HepG2 (cell line): ENCODE measurements around the gene CCDC183. TPM values are rescaled to one million over a fixed set of nuclear protein-coding genes. Genes with fewer than 3 reads are reported as not detected.

Source experiments
- ATAC-seq: fragments of 200-7000 bp; cut with Tn5 transposase; 3 replicates; pipeline ENCODE4 v1.9.1; 2020; ENCODE audit warnings: mild to moderate bottlenecking, moderate library complexity
- BruUV-seq: library from RNA; stranded (reverse); fragments of 400-500 nt; replicated peaks from 2 replicates; lab custom pipeline; 2021; lab: Mats Ljungman, UMichigan
- CTCF ChIA-PET: fragments of 300-600 bp; formaldehyde crosslinking; extraction: SDS; loops from one replicate; lab custom pipeline; 2021; ENCODE audit warnings: low total read pairs, inconsistent platforms, low intra/inter-chr PET ratio; lab: Yijun Ruan, JAX
- POLR2A ChIA-PET: fragments of 350-600 bp; sonication (Branson Sonifier 250); formaldehyde crosslinking; loops from one replicate; lab custom pipeline; 2020; ENCODE audit warnings: antibody characterized with exemption, inconsistent platforms; lab: Yijun Ruan, JAX
- DNase-seq: peaks from one replicate; pipeline ENCODE4 v3.0.0-alpha.2; 2015; ENCODE audit warnings: low spot score
- FAIRE-seq: peaks from 3 replicates; lab custom pipeline; 2011; peaks lifted over from hg19 to GRCh38; lab: Jason Lieb, UNC
- H2AFZ ChIP-seq: one replicate; pipeline ENCODE4 v1.6.1; 2011; ENCODE audit warnings: low read length, inconsistent platforms
- H3K27ac ChIP-seq: fragments of 300-600 bp; 3 replicates; pipeline ENCODE4 v1.8.0; 2011; ENCODE audit warnings: mixed run types, mild to moderate bottlenecking, mixed read lengths, low read length, inconsistent platforms; ENCODE audit not compliant: insufficient read depth; ENCODE audit errors: extremely low read length
- H3K27me3 ChIP-seq, 2 experiments: fragments of 200-600 bp in 1 of 2; 2 replicates in 1 of 2; 3 replicates in 1 of 2; pipeline versions ENCODE4 v1.6.0 to v1.8.0; 2011; ENCODE audit warnings: low read length in 2 of 2, mild to moderate bottlenecking in 2 of 2, moderate library complexity in 2 of 2, inconsistent platforms in 1 of 2; ENCODE audit not compliant: insufficient read depth in 2 of 2, control insufficient read depth in 1 of 2
- H3K36me3 ChIP-seq, 2 experiments: fragments of 200-600 bp in 1 of 2; replicated peaks in 1 of 2; 2 replicates in 1 of 2; 3 replicates in 1 of 2; pipeline versions ENCODE4 v1.5.1 to v1.8.0; 2011; ENCODE audit warnings: low read length in 2 of 2, inconsistent platforms in 1 of 2; ENCODE audit not compliant: insufficient read depth in 2 of 2, control insufficient read depth in 1 of 2
- H3K4me1 ChIP-seq: 2 replicates; pipeline ENCODE4 v1.5.1; 2012; ENCODE audit warnings: low read length, inconsistent platforms; ENCODE audit not compliant: insufficient read depth
- H3K4me2 ChIP-seq: 2 replicates; pipeline ENCODE4 v1.6.0; 2011; ENCODE audit warnings: low read depth, low read length, inconsistent platforms
- H3K4me3 ChIP-seq, 3 experiments: fragments of 200-600 bp in 1 of 3; sonication (generic), shearing (Covaris generic) in 1 of 3; replicated peaks in 1 of 3; 2 replicates each; pipeline ENCODE4 v1.5.1; 2011 to 2016; ENCODE audit warnings: low read length in 3 of 3, inconsistent platforms in 2 of 3, low read depth in 2 of 3, mild to moderate bottlenecking in 2 of 3, control low read depth in 1 of 3, mixed read lengths in 1 of 3; ENCODE audit not compliant: insufficient read depth in 1 of 3
- H3K79me2 ChIP-seq: one replicate; pipeline ENCODE4 v1.6.1; 2011; ENCODE audit warnings: low read length, inconsistent platforms; ENCODE audit not compliant: insufficient read depth
- H3K9ac ChIP-seq: 2 replicates; pipeline ENCODE4 v1.6.0; 2011; ENCODE audit warnings: mild to moderate bottlenecking, low read depth, low read length, inconsistent platforms; ENCODE audit not compliant: insufficient read depth
- H3K9me3 ChIP-seq: 2 replicates; pipeline ENCODE4 v1.5.1; 2012; ENCODE audit warnings: mild to moderate bottlenecking, low read length
- H4K20me1 ChIP-seq: 2 replicates; pipeline ENCODE4 v1.6.0; 2011; ENCODE audit warnings: inconsistent platforms, mild to moderate bottlenecking, low read length, moderate library complexity; ENCODE audit not compliant: insufficient read depth
- AGO1 ChIP-seq: fragments of 200-400 bp; formaldehyde crosslinking; IDR thresholded peaks from 2 replicates; pipeline ENCODE4 v1.6.1; 2017; ENCODE audit warnings: mild to moderate bottlenecking, low read depth, low read length, moderate library complexity; ENCODE audit not compliant: poor library complexity, severe bottlenecking
- AGO2 ChIP-seq: fragments of 200-400 bp; formaldehyde crosslinking; optimal IDR thresholded peaks from 2 replicates; pipeline ENCODE3; 2017; ENCODE audit warnings: mild to moderate bottlenecking, low read depth, low read length, moderate library complexity
- AKAP8 ChIP-seq: sonication (generic); formaldehyde crosslinking; IDR thresholded peaks from 2 replicates; pipeline ENCODE4 v1.5.1; 2020; ENCODE audit warnings: mild to moderate bottlenecking, missing genetic modification reagents
- ETV5 ChIP-seq: IDR thresholded peaks from 2 replicates; pipeline ENCODE4 v1.6.1; 2018; ENCODE audit warnings: missing biosample characterization, missing genetic modification reagents, inconsistent platforms, borderline replicate concordance
- HOXA3 ChIP-seq: sonication (generic); formaldehyde crosslinking; IDR thresholded peaks from 2 replicates; pipeline ENCODE4 v1.5.0; 2020; ENCODE audit warnings: missing genetic modification reagents
- NR1H2 ChIP-seq: sonication (generic); formaldehyde crosslinking; IDR thresholded peaks from 2 replicates; pipeline ENCODE4 v1.8.1; 2022; ENCODE audit warnings: low read depth, missing genetic modification reagents, borderline replicate concordance
- RBFOX2 ChIP-seq: fragments of 200-400 bp; formaldehyde crosslinking; IDR thresholded peaks from 2 replicates; pipeline ENCODE4 v1.6.1; 2017; ENCODE audit warnings: low read depth, mild to moderate bottlenecking, low read length
- ZBTB38 ChIP-seq: sonication (generic); formaldehyde crosslinking; IDR thresholded peaks from 2 replicates; pipeline ENCODE4 v1.5.1; 2020; ENCODE audit warnings: mild to moderate bottlenecking, missing genetic modification reagents
- ZC3H13 ChIP-seq: sonication (generic); formaldehyde crosslinking; IDR thresholded peaks from 2 replicates; pipeline ENCODE4 v1.8.1; 2023; ENCODE audit warnings: mild to moderate bottlenecking, missing genetic modification reagents, moderate library complexity
- ZC3H4 ChIP-seq: sonication (generic); formaldehyde crosslinking; IDR thresholded peaks from 2 replicates; pipeline ENCODE4 v1.4.0; 2020; ENCODE audit warnings: missing genetic modification reagents, borderline replicate concordance
- ZFAT ChIP-seq: sonication (generic); formaldehyde crosslinking; conservative IDR thresholded peaks from 2 replicates; pipeline ENCODE4 v1.8.1; 2023; ENCODE audit warnings: missing genetic modification reagents, inconsistent platforms
- ZNF326 ChIP-seq: sonication (generic); formaldehyde crosslinking; IDR thresholded peaks from 2 replicates; pipeline ENCODE4 v1.4.0; 2020; ENCODE audit warnings: missing genetic modification reagents, borderline replicate concordance
- ZNF354B ChIP-seq: sonication (generic); formaldehyde crosslinking; IDR thresholded peaks from 2 replicates; pipeline ENCODE4 v1.8.0; 2022; ENCODE audit warnings: mild to moderate bottlenecking, missing genetic modification reagents
- WGBS: methylation state at CpG from one replicate; pipeline ENCODE4 v1.1.6; 2017; ENCODE audit warnings: low lambda C conversion rate; 5-methylcytosine and 5-hydroxymethylcytosine counted together
- in situ Hi-C: cut with HindIII; loops from 2 replicates; pipeline ENCODE4 v1.10.0; 2017; ENCODE audit warnings: low pct_unique_long_range_greater_than_20kb; ENCODE audit not compliant: extremely low pct_ligation_motif_present
- intact Hi-C: fragments of 100-400 bp; cut with micrococcal nuclease; formaldehyde crosslinking; loops from one replicate; pipeline ENCODE4 v1.10.0; 2022; ENCODE audit not compliant: unreplicated experiment
- polyA plus RNA-seq, 8 experiments: library from polyadenylated mRNA; depleted of rRNA in 3 of 8; stranded (reverse) in 7 of 8; unstranded in 1 of 8; fragments of >200 nt; fragmentation: Illumina TruSeq in 4 of 8; extraction: Trizol in 4 of 8; gene quantifications; 2 replicates each; pipeline versions ENCODE4 v1.2.1 to v1.2.3, GENCODE V29; 2011 to 2016; ENCODE audit warnings: low read depth in 4 of 8, missing spikeins in 1 of 8, mixed read lengths in 1 of 8; ENCODE audit not compliant: insufficient read depth in 1 of 8
- total RNA-seq, 5 experiments: library from RNA; depleted of rRNA; stranded (reverse); fragments of >200 nt; fragmentation: Illumina TruSeq; extraction: Trizol; gene quantifications; 2 replicates each; pipeline ENCODE4 v1.2.3, GENCODE V29; 2016; ENCODE audit warnings: low read depth in 1 of 5
- TF ChIP-seq, protein P1 (sequence below): sonication (generic); formaldehyde crosslinking; IDR thresholded peaks from 2 replicates; pipeline ENCODE4 v1.5.1; 2020; ENCODE audit warnings: mild to moderate bottlenecking, missing genetic modification reagents, moderate library complexity
- TF ChIP-seq, protein P2 (sequence below): sonication (generic); formaldehyde crosslinking; IDR thresholded peaks from 2 replicates; pipeline ENCODE4 v1.4.0; 2020; ENCODE audit warnings: missing genetic modification reagents

The CCDC183 gene
- total and polyA plus RNA-seq, 2 of the 13 experiments (the other 11 are each of a cell fraction or from before 2014, with no cell fraction given), result 5.0 to 66.4 TPM

DNA sequence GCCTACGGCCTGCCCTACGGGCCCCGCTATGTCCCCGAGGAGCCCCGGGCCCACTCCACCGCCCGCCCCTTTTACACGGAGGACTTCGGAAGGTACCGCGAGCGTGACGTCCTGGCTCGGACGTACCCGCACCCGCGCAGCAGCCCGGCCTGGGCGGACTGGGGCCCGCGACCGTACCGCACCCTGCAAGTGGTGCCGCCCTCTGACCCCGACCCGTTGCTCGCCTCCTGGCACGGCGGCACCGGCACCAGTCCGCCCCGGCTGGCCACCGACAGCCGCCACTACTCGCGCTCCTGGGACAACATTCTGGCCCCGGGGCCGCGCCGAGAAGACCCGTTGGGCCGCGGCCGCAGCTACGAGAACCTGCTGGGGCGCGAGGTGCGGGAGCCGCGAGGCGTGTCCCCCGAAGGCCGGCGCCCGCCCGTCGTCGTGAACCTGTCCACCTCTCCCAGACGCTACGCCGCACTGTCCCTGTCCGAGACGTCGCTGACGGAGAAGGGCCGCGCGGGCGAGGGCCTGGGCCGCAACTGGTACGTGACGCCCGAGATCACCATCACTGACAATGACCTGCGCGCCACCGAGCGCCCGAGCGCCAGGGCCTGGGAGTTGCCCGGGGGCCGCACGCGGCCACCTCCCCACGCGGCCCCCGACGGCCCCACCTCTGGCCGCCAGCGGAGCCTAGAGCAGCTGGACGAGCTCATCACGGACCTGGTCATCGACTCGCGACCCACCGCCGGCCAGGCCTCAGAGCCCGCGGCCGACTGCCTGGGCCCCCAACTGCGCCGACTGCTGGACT is 49.5 kb downstream of the CCDC183 start:
- Histone ChIP-seq H3K4me3 (no peak overlapping the region), H2AFZ (no peak overlapping the region), H3K9ac (no peak overlapping the region), H3K27ac (no peak overlapping the region), H3K36me3 (peaks cover 3 to 10% of the 10 kb centered on the region in 2 experiments)
- BruUV-seq, result no TSS peak
- intact Hi-C loops, result loop anchor here (5.0 kb wide), 2 partner anchors 37 to 58 kb away; no protein-coding TSS in a partner anchor
- in situ Hi-C loops, result loop anchor here (10.0 kb wide), 1 partner anchor 189 kb away; the partner anchor contains the start of gene FUT7
- DNase-seq (no peak), FAIRE-seq (no peak)
- WGBS, result 98% methylated on average over 102 of the region's 102 CpGs
- TF ChIP-seq AKAP8 (CRISPR knock-in tag) (peak; percentile 94), ZC3H4 (CRISPR knock-in tag) (no peak), ZNF326 (CRISPR knock-in tag) (0 out of 2 replicates have a peak, but pooled peaks have one; percentile 43), AGO2 (peak; percentile 69), ZFAT (no peak), ETV5 (CRISPR knock-in tag) (no peak), ZBTB38 (CRISPR knock-in tag) (peak; percentile 85), RBFOX2 (peak; percentile 68), HOXA3 (CRISPR knock-in tag) (peak; percentile 32; the same call in 1 of the 2 replicates), AGO1 (peak; percentile 88), ZNF354B (CRISPR knock-in tag) (no peak), NR1H2 (CRISPR knock-in tag) (no peak), ZC3H13 (CRISPR knock-in tag) (peak; percentile 68)
- TF ChIP-seq, protein P1, sequence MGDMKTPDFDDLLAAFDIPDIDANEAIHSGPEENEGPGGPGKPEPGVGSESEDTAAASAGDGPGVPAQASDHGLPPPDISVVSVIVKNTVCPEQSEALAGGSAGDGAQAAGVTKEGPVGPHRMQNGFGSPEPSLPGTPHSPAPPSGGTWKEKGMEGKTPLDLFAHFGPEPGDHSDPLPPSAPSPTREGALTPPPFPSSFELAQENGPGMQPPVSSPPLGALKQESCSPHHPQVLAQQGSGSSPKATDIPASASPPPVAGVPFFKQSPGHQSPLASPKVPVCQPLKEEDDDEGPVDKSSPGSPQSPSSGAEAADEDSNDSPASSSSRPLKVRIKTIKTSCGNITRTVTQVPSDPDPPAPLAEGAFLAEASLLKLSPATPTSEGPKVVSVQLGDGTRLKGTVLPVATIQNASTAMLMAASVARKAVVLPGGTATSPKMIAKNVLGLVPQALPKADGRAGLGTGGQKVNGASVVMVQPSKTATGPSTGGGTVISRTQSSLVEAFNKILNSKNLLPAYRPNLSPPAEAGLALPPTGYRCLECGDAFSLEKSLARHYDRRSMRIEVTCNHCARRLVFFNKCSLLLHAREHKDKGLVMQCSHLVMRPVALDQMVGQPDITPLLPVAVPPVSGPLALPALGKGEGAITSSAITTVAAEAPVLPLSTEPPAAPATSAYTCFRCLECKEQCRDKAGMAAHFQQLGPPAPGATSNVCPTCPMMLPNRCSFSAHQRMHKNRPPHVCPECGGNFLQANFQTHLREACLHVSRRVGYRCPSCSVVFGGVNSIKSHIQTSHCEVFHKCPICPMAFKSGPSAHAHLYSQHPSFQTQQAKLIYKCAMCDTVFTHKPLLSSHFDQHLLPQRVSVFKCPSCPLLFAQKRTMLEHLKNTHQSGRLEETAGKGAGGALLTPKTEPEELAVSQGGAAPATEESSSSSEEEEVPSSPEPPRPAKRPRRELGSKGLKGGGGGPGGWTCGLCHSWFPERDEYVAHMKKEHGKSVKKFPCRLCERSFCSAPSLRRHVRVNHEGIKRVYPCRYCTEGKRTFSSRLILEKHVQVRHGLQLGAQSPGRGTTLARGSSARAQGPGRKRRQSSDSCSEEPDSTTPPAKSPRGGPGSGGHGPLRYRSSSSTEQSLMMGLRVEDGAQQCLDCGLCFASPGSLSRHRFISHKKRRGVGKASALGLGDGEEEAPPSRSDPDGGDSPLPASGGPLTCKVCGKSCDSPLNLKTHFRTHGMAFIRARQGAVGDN (CRISPR knock-in tag), result peak; percentile 23; the same call in 1 of the 2 replicates
- TF ChIP-seq, protein P2, sequence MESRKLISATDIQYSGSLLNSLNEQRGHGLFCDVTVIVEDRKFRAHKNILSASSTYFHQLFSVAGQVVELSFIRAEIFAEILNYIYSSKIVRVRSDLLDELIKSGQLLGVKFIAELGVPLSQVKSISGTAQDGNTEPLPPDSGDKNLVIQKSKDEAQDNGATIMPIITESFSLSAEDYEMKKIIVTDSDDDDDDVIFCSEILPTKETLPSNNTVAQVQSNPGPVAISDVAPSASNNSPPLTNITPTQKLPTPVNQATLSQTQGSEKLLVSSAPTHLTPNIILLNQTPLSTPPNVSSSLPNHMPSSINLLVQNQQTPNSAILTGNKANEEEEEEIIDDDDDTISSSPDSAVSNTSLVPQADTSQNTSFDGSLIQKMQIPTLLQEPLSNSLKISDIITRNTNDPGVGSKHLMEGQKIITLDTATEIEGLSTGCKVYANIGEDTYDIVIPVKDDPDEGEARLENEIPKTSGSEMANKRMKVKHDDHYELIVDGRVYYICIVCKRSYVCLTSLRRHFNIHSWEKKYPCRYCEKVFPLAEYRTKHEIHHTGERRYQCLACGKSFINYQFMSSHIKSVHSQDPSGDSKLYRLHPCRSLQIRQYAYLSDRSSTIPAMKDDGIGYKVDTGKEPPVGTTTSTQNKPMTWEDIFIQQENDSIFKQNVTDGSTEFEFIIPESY (CRISPR knock-in tag), result peak; percentile 48; the same call in 1 of the 2 replicates
- TF ChIP-seq, all 625 proteins: peak for 10
- Histone ChIP-seq H3K79me2 (peaks cover 15% of the 10 kb centered on the region), H3K4me1 (peaks cover 36% of the 10 kb centered on the region), H3K9me3 (no peaks in the 10 kb centered on the region), H4K20me1 (peaks cover 9% of the 10 kb centered on the region; the same call in 1 of the 2 replicates), H3K4me2 (no peak overlapping the region), H3K27me3 (no peaks in the 10 kb centered on the region; a peak in 1 of 5 replicates)
- CTCF ChIA-PET, result no interaction called here
- no peak for ATAC-seq
- POLR2A ChIA-PET, result no interaction called here
